Loucy (cell line): ENCODE data around the gene CENPQ.

ENCODE experiments used
- H2AFZ ChIP-seq: fragments of 200-600 bp; sonication (generic); 2 replicates; pipeline ENCODE4 v1.6.0; 2016; ENCODE audit warnings: antibody characterized with exemption, mild to moderate bottlenecking, low read length, moderate library complexity
- H3F3A ChIP-seq: fragments of 200-600 bp; 2 replicates; pipeline ENCODE4 v1.6.0; 2016; ENCODE audit warnings: antibody characterized with exemption, low read depth, mild to moderate bottlenecking
- H3K27me3 ChIP-seq: fragments of 200-600 bp; sonication (generic); 2 replicates; pipeline ENCODE4 v1.6.1; 2014; ENCODE audit warnings: low read length, mild to moderate bottlenecking; ENCODE audit not compliant: insufficient read depth, poor library complexity, severe bottlenecking
- H3K36me3 ChIP-seq: fragments of 200-600 bp; sonication (generic); 2 replicates; pipeline ENCODE4 v1.6.1; 2016; ENCODE audit warnings: low read length; ENCODE audit not compliant: insufficient read depth
- H3K4me1 ChIP-seq: fragments of 200-600 bp; sonication (generic); 2 replicates; pipeline ENCODE4 v1.5.1; 2014; ENCODE audit warnings: low read length, mild to moderate bottlenecking; ENCODE audit not compliant: insufficient read depth, poor library complexity, severe bottlenecking
- H3K4me2 ChIP-seq: fragments of 200-600 bp; sonication (generic); 2 replicates; pipeline ENCODE4 v1.6.0; 2014; ENCODE audit warnings: antibody characterized with exemption, low read length, low read depth, mild to moderate bottlenecking; ENCODE audit not compliant: poor library complexity, severe bottlenecking
- H3K4me3 ChIP-seq: fragments of 200-600 bp; sonication (generic); 2 replicates; pipeline ENCODE4 v1.5.1; 2014; ENCODE audit warnings: low read length, mild to moderate bottlenecking, mixed read lengths; ENCODE audit not compliant: poor library complexity, severe bottlenecking
- H3K79me2 ChIP-seq: fragments of 200-600 bp; sonication (generic); 2 replicates; pipeline ENCODE4 v1.6.1; 2014; ENCODE audit warnings: low read length; ENCODE audit not compliant: insufficient read depth
- H3K9ac ChIP-seq: fragments of 200-600 bp; sonication (generic); 2 replicates; pipeline ENCODE4 v1.6.0; 2014; ENCODE audit warnings: mild to moderate bottlenecking, low read depth, low read length, moderate library complexity; ENCODE audit not compliant: poor library complexity, severe bottlenecking
- H3K9me2 ChIP-seq: fragments of 200-600 bp; sonication (generic); replicated peaks from 2 replicates; pipeline ENCODE4 v1.6.1; 2016; ENCODE audit warnings: low read depth, low read length, mixed read lengths
- H3K9me3 ChIP-seq: fragments of 200-600 bp; sonication (generic); 2 replicates; pipeline ENCODE4 v1.6.1; 2014; ENCODE audit warnings: mild to moderate bottlenecking, antibody characterized with exemption, low read length, low read depth; ENCODE audit not compliant: insufficient read depth
- H4K20me1 ChIP-seq: fragments of 200-600 bp; sonication (generic); 2 replicates; pipeline ENCODE4 v1.6.0; 2014; ENCODE audit warnings: antibody characterized with exemption, low read length, mild to moderate bottlenecking; ENCODE audit not compliant: insufficient read depth, poor library complexity, severe bottlenecking
- EZH2phosphoT487 ChIP-seq: fragments of 200-600 bp; IDR thresholded peaks from 2 replicates; pipeline ENCODE4 v1.6.1; 2018; ENCODE audit warnings: antibody characterized with exemption, mild to moderate bottlenecking, moderate library complexity, borderline replicate concordance
- TF ChIP-seq, protein P1 (sequence below): fragments of 200-600 bp; sonication (generic); conservative IDR thresholded peaks from 2 replicates; pipeline ENCODE4 v1.5.1; 2014; ENCODE audit warnings: mild to moderate bottlenecking, antibody characterized with exemption, low read length

Gene CENPQ

DNA sequence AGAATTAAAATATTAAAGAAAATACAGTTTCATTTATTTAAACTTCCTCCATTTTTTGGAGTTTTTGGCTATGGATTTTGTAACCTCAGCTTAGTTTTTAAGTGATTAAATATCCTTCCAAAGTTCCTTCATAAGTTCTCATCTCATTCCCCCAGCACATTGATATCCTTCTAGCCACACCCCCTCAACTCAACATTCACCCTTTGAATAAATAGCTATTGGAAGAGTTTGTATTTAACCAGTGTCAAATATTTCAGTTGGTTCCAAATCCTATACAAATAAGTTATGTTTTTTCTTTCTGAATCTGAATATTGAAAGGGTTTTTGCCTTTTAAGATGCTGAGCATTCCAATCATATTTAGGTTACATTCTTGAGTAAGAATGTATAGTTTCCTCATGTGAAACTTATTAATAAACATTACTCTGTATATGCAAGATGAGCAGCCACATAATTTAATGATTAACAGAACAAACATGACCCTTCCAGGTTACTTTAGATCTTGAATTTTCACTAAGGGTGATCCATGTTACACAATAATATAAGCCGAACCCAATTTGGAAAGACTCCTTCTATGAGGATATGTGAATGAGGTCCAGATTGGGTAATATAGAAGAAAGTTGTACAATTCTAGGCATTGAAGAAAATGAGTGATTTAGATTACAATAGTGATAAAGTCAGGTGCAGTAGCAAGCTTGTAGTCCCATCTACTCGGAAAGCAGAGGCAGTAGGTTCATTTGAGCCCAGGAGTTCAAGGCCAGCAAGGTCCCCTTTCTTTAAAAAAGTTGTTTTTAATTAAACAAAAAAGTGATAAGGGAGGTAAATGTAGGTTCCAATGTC, 50.2 kb downstream of the CENPQ start:
- Histone ChIP-seq H3K36me3 (no peaks in the 10 kb centered on the region), H2AFZ (no peak overlapping the region), H3K4me1 (no peaks in the 10 kb centered on the region), H3K79me2 (no peaks in the 10 kb centered on the region), H3F3A (no peaks in the 10 kb centered on the region), H3K4me2 (no peak overlapping the region), H3K9me3 (no peaks in the 10 kb centered on the region), H3K9ac (no peak overlapping the region), H3K9me2 (no peaks in the 10 kb centered on the region), H3K27me3 (no peaks in the 10 kb centered on the region), H4K20me1 (no peaks in the 10 kb centered on the region), H3K4me3 (no peak overlapping the region)
- TF ChIP-seq, protein P1, sequence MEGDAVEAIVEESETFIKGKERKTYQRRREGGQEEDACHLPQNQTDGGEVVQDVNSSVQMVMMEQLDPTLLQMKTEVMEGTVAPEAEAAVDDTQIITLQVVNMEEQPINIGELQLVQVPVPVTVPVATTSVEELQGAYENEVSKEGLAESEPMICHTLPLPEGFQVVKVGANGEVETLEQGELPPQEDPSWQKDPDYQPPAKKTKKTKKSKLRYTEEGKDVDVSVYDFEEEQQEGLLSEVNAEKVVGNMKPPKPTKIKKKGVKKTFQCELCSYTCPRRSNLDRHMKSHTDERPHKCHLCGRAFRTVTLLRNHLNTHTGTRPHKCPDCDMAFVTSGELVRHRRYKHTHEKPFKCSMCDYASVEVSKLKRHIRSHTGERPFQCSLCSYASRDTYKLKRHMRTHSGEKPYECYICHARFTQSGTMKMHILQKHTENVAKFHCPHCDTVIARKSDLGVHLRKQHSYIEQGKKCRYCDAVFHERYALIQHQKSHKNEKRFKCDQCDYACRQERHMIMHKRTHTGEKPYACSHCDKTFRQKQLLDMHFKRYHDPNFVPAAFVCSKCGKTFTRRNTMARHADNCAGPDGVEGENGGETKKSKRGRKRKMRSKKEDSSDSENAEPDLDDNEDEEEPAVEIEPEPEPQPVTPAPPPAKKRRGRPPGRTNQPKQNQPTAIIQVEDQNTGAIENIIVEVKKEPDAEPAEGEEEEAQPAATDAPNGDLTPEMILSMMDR = no peak
- TF ChIP-seq EZH2phosphoT487 = no peak

- Histone ChIP-seq H2AFZ (no peak overlapping the region), H3K4me2 (no peak overlapping the region), H3K27me3 (no peaks in the 10 kb centered on the region), H3K36me3 (no peaks in the 10 kb centered on the region), H3K4me1 (no peaks in the 10 kb centered on the region), H3F3A (no peaks in the 10 kb centered on the region), H3K9ac (no peak overlapping the region), H4K20me1 (no peaks in the 10 kb centered on the region), H3K9me2 (no peaks in the 10 kb centered on the region), H3K4me3 (no peak overlapping the region), H3K9me3 (no peaks in the 10 kb centered on the region), H3K79me2 (no peaks in the 10 kb centered on the region)
- no peak for TF ChIP-seq EZH2phosphoT487
- TF ChIP-seq, protein P1 = no peak
Measured at GRCh38 chr6:49514571-49515484, 51.7 kb downstream of the CENPQ start.

DNA sequence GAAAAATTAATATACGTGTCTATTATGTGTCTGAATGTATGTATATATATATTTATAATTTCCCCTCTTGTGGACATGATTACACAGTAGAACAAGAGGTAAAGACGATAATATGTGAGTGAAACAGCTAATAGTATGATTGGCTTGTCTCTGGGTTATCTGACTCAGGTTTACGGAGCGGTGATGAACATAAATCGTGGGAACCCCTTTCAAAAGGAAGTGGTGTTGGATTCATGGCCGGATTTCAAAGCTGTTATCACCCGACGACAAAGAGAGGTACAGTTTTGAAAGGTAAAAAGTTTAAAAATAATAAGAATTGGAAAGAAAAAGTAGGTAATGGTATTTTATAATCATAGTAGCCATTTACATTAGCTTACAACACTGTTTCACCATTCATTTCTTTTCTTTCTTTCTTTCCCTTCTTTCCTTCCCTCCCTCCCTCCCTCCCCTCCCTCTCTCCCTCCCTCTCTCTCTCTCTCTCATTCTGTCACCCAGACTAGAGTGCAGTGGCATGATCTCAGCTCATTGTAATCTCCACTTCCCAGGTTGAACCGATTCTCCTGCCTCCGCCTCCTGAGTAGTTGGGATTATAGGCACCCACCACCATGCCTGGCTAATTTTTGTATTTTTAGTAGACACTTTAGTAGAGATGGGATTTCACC, 52.4 kb downstream of the CENPQ start:
- Histone ChIP-seq H3K36me3 (no peaks in the 10 kb centered on the region), H4K20me1 (no peaks in the 10 kb centered on the region), H3F3A (no peaks in the 10 kb centered on the region), H3K4me2 (no peak overlapping the region), H3K9me2 (no peaks in the 10 kb centered on the region), H3K4me3 (no peak overlapping the region), H3K79me2 (no peaks in the 10 kb centered on the region), H2AFZ (no peak overlapping the region), H3K27me3 (no peaks in the 10 kb centered on the region), H3K4me1 (no peaks in the 10 kb centered on the region), H3K9ac (no peak overlapping the region), H3K9me3 (no peaks in the 10 kb centered on the region)
- no peak for TF ChIP-seq EZH2phosphoT487
- TF ChIP-seq, protein P1 = no peak
